Activated naive CD8-positive, alpha-beta T cell treated with anti-CD3 and anti-CD28 coated beads, Interleukin-2, amount 10 ng/mL, durations not matched to agents 7 days and 5 days (primary cell): Measurements from ENCODE around the gene PLOD2. TPM values are rescaled to one million over a fixed set of nuclear protein-coding genes. Genes with fewer than 3 reads are reported as not detected.

Experiments used
- ATAC-seq: fragments of 150-1000 bp; cut with Tn5 transposase; one replicate; pipeline ENCODE4 v1.10.0; 2021; ENCODE audit warnings: low read depth, moderate library complexity
- POLR2A ChIA-PET: fragments of 350-600 bp; sonication (Branson Sonifier 250); formaldehyde crosslinking; loops from one replicate; lab custom pipeline; 2021; ENCODE audit warnings: antibody characterized with exemption; lab: Charles Lee
- DNase-seq: peaks from one replicate; pipeline ENCODE4 v3.0.0; 2021
- H3K27ac Mint-ChIP-seq: one replicate; pipeline ENCODE4 v1.8.0; 2022; ENCODE audit warnings: mild to moderate bottlenecking, mixed read lengths
- H3K27me3 Mint-ChIP-seq: one replicate; pipeline ENCODE4 v1.8.0; 2022; ENCODE audit warnings: mild to moderate bottlenecking, moderate library complexity, mixed read lengths
- H3K36me3 Mint-ChIP-seq: one replicate; pipeline ENCODE4 v1.8.0; 2021; ENCODE audit warnings: mild to moderate bottlenecking, mixed read lengths
- H3K4me1 Mint-ChIP-seq: one replicate; pipeline ENCODE4 v1.8.0; 2021; ENCODE audit warnings: mixed read lengths
- H3K4me3 Mint-ChIP-seq: one replicate; pipeline ENCODE4 v1.8.0; 2022; ENCODE audit warnings: mild to moderate bottlenecking, moderate library complexity, mixed read lengths
- H3K9me3 Mint-ChIP-seq: one replicate; pipeline ENCODE4 v1.8.0; 2021; ENCODE audit warnings: mixed read lengths
- total RNA-seq, 2 experiments: library from RNA; stranded (reverse); gene quantifications; one replicate each; pipeline ENCODE4 v1.2.3, GENCODE V29; 2021

PLOD2 gene
- under 1 TPM; 0.14 to 0.42 TPM for total RNA-seq

- peaks cover 7% of the 10 kb centered on the region for H3K4me1 Mint-ChIP-seq
- POLR2A ChIA-PET, result no interaction called here
- DNase-seq (peak; percentile 48), ATAC-seq (peak; percentile 73)
- H3K36me3 Mint-ChIP-seq, result no peaks in the 10 kb centered on the region
- no peaks in the 10 kb centered on the region for H3K9me3 Mint-ChIP-seq
- no peak within 1 kb of the TSS for H3K27ac Mint-ChIP-seq
- peaks cover 55% of the 10 kb centered on the region for H3K27me3 Mint-ChIP-seq
- peak within 1 kb of the TSS; percentile 69 for H3K4me3 Mint-ChIP-seq
These were observed at the start of gene PLOD2 for GRCh38 chr3:146160964-146161662. TSS of gene PLOD2 (minus strand) at chr3:146161184. CDS start at chr3:146160989, 195 bp downstream.

GRCh38 chr3:146209371-146209770 is 48.4 kb upstream of the PLOD2 start:
- POLR2A ChIA-PET, result no interaction called here
- Mint-ChIP-seq H3K36me3 (no peaks in the 10 kb centered on the region), H3K27me3 (peaks cover 24% of the 10 kb centered on the region), H3K27ac (no peak overlapping the region), H3K9me3 (no peaks in the 10 kb centered on the region), H3K4me3 (no peak overlapping the region), H3K4me1 (no peaks in the 10 kb centered on the region)
- DNase-seq, result no peak
- ATAC-seq, result no peak

GRCh38 chr3:146203776-146204175 is 42.8 kb upstream of the PLOD2 start:
- DNase-seq, result no peak
- ATAC-seq, result no peak
- H3K27ac Mint-ChIP-seq, result no peak overlapping the region
- H3K4me1 Mint-ChIP-seq, result no peaks in the 10 kb centered on the region
- no peaks in the 10 kb centered on the region for H3K36me3 Mint-ChIP-seq
- POLR2A ChIA-PET, result no interaction called here
- H3K27me3 Mint-ChIP-seq, result peaks cover 15% of the 10 kb centered on the region
- H3K9me3 Mint-ChIP-seq, result no peaks in the 10 kb centered on the region
- no peak overlapping the region for H3K4me3 Mint-ChIP-seq

GRCh38 chr3:146200461-146201220 is 39.7 kb upstream of the PLOD2 start:
- ATAC-seq, result no peak
- Mint-ChIP-seq H3K36me3 (no peaks in the 10 kb centered on the region), H3K27me3 (peaks cover 16% of the 10 kb centered on the region), H3K4me1 (no peaks in the 10 kb centered on the region), H3K27ac (no peak overlapping the region), H3K4me3 (no peak overlapping the region), H3K9me3 (no peaks in the 10 kb centered on the region)
- POLR2A ChIA-PET, result no interaction called here
- no peak for DNase-seq

GRCh38 chr3:146199762-146200161 is 38.8 kb upstream of the PLOD2 start:
- no peak for DNase-seq
- Mint-ChIP-seq H3K9me3 (no peaks in the 10 kb centered on the region), H3K27ac (no peak overlapping the region), H3K4me3 (no peak overlapping the region), H3K36me3 (no peaks in the 10 kb centered on the region), H3K27me3 (peaks cover 18% of the 10 kb centered on the region), H3K4me1 (no peaks in the 10 kb centered on the region)
- POLR2A ChIA-PET, result no interaction called here
- no peak for ATAC-seq

GRCh38 chr3:146196789-146197188 is 35.8 kb upstream of the PLOD2 start:
- ATAC-seq, result no peak
- Mint-ChIP-seq H3K27me3 (peaks cover 15% of the 10 kb centered on the region), H3K27ac (no peak overlapping the region), H3K4me1 (no peaks in the 10 kb centered on the region), H3K4me3 (no peak overlapping the region), H3K9me3 (no peaks in the 10 kb centered on the region), H3K36me3 (no peaks in the 10 kb centered on the region)
- POLR2A ChIA-PET, result no interaction called here
- no peak for DNase-seq

- POLR2A ChIA-PET, result no interaction called here
- Mint-ChIP-seq H3K9me3 (no peaks in the 10 kb centered on the region), H3K27ac (no peak overlapping the region), H3K4me1 (no peaks in the 10 kb centered on the region), H3K4me3 (no peak overlapping the region), H3K27me3 (peaks cover 13% of the 10 kb centered on the region), H3K36me3 (no peaks in the 10 kb centered on the region)
- ATAC-seq, result no peak
- DNase-seq, result no peak
These were observed 34.6 kb upstream of the PLOD2 start for GRCh38 chr3:146195605-146196004.

GRCh38 chr3:146195030-146195429 is 34.0 kb upstream of the PLOD2 start:
- DNase-seq (no peak), ATAC-seq (no peak)
- Mint-ChIP-seq H3K4me1 (no peaks in the 10 kb centered on the region), H3K36me3 (no peaks in the 10 kb centered on the region), H3K9me3 (no peaks in the 10 kb centered on the region), H3K27me3 (peaks cover 13% of the 10 kb centered on the region), H3K4me3 (no peak overlapping the region), H3K27ac (no peak overlapping the region)
- POLR2A ChIA-PET, result no interaction called here

GRCh38 chr3:146191051-146191450 is 30.1 kb upstream of the PLOD2 start:
- ATAC-seq (no peak), DNase-seq (no peak)
- no peaks in the 10 kb centered on the region for H3K9me3 Mint-ChIP-seq
- H3K4me3 Mint-ChIP-seq, result no peak overlapping the region
- H3K27ac Mint-ChIP-seq, result no peak overlapping the region
- no peaks in the 10 kb centered on the region for H3K4me1 Mint-ChIP-seq
- H3K36me3 Mint-ChIP-seq, result no peaks in the 10 kb centered on the region
- POLR2A ChIA-PET, result no interaction called here
- H3K27me3 Mint-ChIP-seq, result peaks cover 7% of the 10 kb centered on the region

- DNase-seq (no peak), ATAC-seq (peak; percentile 82)
- Mint-ChIP-seq H3K27me3 (peaks cover 7% of the 10 kb centered on the region), H3K27ac (no peak overlapping the region), H3K36me3 (no peaks in the 10 kb centered on the region), H3K4me3 (no peak overlapping the region), H3K9me3 (no peaks in the 10 kb centered on the region), H3K4me1 (no peaks in the 10 kb centered on the region)
- POLR2A ChIA-PET, result interaction anchor here (0.6 kb wide), 1 partner anchor 31 kb away, joined by 7 read pairs; no protein-coding TSS in a partner anchor
These were observed 28.7 kb upstream of the PLOD2 start for GRCh38 chr3:146189519-146190173.

GRCh38 chr3:146187334-146187950 is 26.5 kb upstream of the PLOD2 start:
- DNase-seq (no peak), ATAC-seq (no peak)
- Mint-ChIP-seq H3K27ac (no peak overlapping the region), H3K27me3 (peaks cover 7% of the 10 kb centered on the region), H3K36me3 (no peaks in the 10 kb centered on the region), H3K4me1 (no peaks in the 10 kb centered on the region), H3K4me3 (no peak overlapping the region), H3K9me3 (no peaks in the 10 kb centered on the region)
- POLR2A ChIA-PET, result no interaction called here

GRCh38 chr3:146184241-146185015 is 23.4 kb upstream of the PLOD2 start:
- H3K4me3 Mint-ChIP-seq, result no peak overlapping the region

GRCh38 chr3:146181216-146181615 is 20.2 kb upstream of the PLOD2 start:
- H3K27me3 Mint-ChIP-seq, result peaks cover 6% of the 10 kb centered on the region
- H3K27ac Mint-ChIP-seq, result no peak overlapping the region
- POLR2A ChIA-PET, result no interaction called here
- no peaks in the 10 kb centered on the region for H3K36me3 Mint-ChIP-seq
- no peak overlapping the region for H3K4me3 Mint-ChIP-seq
- no peaks in the 10 kb centered on the region for H3K9me3 Mint-ChIP-seq
- ATAC-seq (no peak), DNase-seq (no peak)
- H3K4me1 Mint-ChIP-seq, result no peaks in the 10 kb centered on the region

More at GRCh38 chr3:146184241-146185015, 23.4 kb upstream of the PLOD2 start:
- DNase-seq (no peak), ATAC-seq (no peak)
- POLR2A ChIA-PET, result no interaction called here
- H3K4me1 Mint-ChIP-seq, result no peaks in the 10 kb centered on the region
- no peaks in the 10 kb centered on the region for H3K36me3 Mint-ChIP-seq
- H3K27me3 Mint-ChIP-seq, result peaks cover 6% of the 10 kb centered on the region
- no peaks in the 10 kb centered on the region for H3K9me3 Mint-ChIP-seq
- H3K27ac Mint-ChIP-seq, result no peak overlapping the region
